RKO (cell line): ENCODE results near the gene SNORC.

Source experiments
- DNase-seq: peaks from one replicate; pipeline ENCODE4 v3.0.0-alpha.2; 2016; ENCODE audit warnings: low spot score

SNORC gene

GRCh38 chr2:232926431-232926939 lies 56.4 kb downstream of the SNORC start:
- no peak for DNase-seq

- peak; percentile 38 for DNase-seq
Observed at GRCh38 chr2:232927032-232927792, 57.1 kb downstream of the SNORC start.

GRCh38 chr2:232927793-232928550 lies 57.9 kb downstream of the SNORC start:
- no peak for DNase-seq
